ENCODE data around the gene INO80D.

GRCh38 chr2:206020171-206020570 is 65.8 kb downstream of the INO80D start:
- TF ChIP-seq, protein P1, sequence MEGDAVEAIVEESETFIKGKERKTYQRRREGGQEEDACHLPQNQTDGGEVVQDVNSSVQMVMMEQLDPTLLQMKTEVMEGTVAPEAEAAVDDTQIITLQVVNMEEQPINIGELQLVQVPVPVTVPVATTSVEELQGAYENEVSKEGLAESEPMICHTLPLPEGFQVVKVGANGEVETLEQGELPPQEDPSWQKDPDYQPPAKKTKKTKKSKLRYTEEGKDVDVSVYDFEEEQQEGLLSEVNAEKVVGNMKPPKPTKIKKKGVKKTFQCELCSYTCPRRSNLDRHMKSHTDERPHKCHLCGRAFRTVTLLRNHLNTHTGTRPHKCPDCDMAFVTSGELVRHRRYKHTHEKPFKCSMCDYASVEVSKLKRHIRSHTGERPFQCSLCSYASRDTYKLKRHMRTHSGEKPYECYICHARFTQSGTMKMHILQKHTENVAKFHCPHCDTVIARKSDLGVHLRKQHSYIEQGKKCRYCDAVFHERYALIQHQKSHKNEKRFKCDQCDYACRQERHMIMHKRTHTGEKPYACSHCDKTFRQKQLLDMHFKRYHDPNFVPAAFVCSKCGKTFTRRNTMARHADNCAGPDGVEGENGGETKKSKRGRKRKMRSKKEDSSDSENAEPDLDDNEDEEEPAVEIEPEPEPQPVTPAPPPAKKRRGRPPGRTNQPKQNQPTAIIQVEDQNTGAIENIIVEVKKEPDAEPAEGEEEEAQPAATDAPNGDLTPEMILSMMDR (conservative IDR thresholded peaks at IDR 0.05; ENCODE audit: low read depth in 2 of 2) = no peak
- no peak for TF ChIP-seq POLR2AphosphoS5 (IDR thresholded peaks at IDR 0.05; ENCODE audit: low read depth)
- TF ChIP-seq EZH2phosphoT487 (IDR thresholded peaks at IDR 0.05; ENCODE audit: unreplicated experiment) = no peak
- no peak for TF ChIP-seq REST (IDR thresholded peaks at IDR 0.05; ENCODE audit: unreplicated experiment)
- no peak for TF ChIP-seq EZH2 (IDR thresholded peaks at IDR 0.05; ENCODE audit: low read depth, unreplicated experiment)
- no peak for TF ChIP-seq STAT1 (IDR thresholded peaks at IDR 0.05; ENCODE audit: unreplicated experiment)
- TF ChIP-seq JUNB (IDR thresholded peaks at IDR 0.05; ENCODE audit: unreplicated experiment) = no peak
- TF ChIP-seq ZNF114 (CRISPR knock-in tag; IDR thresholded peaks at IDR 0.05) = no peak
- TF ChIP-seq, protein P2, sequence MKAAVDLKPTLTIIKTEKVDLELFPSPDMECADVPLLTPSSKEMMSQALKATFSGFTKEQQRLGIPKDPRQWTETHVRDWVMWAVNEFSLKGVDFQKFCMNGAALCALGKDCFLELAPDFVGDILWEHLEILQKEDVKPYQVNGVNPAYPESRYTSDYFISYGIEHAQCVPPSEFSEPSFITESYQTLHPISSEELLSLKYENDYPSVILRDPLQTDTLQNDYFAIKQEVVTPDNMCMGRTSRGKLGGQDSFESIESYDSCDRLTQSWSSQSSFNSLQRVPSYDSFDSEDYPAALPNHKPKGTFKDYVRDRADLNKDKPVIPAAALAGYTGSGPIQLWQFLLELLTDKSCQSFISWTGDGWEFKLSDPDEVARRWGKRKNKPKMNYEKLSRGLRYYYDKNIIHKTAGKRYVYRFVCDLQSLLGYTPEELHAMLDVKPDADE (IDR thresholded peaks at IDR 0.05) = no peak
- no peak for TF ChIP-seq CREB1 (CRISPR knock-in tag; IDR thresholded peaks at IDR 0.05; ENCODE audit: low read depth)
- TF ChIP-seq ZNF331 (CRISPR knock-in tag; IDR thresholded peaks at IDR 0.05; ENCODE audit: low read depth) = no peak

Data from GM23338 (cell line).